WTC11 (cell line): ENCODE measurements around the gene ZNF789.

Experiments
- CTCF ChIP-seq: fragments of 200-600 bp; IDR thresholded peaks from 2 replicates; pipeline ENCODE4 v1.8.0; 2022; ENCODE audit warnings: antibody characterized with exemption
- NR1H2 ChIP-seq: sonication (generic); formaldehyde crosslinking; IDR thresholded peaks from 2 replicates; pipeline ENCODE4 v1.9.0; 2021; ENCODE audit warnings: mild to moderate bottlenecking, moderate library complexity, missing genetic modification reagents
- SP1 ChIP-seq: sonication (generic); formaldehyde crosslinking; conservative IDR thresholded peaks from 2 replicates; pipeline ENCODE4 v1.8.1; 2022; ENCODE audit warnings: missing genetic modification reagents
- ZNF416 ChIP-seq: fragments of 250-450 bp; sonication (Bioruptor Pico); IDR thresholded peaks from 2 replicates; pipeline ENCODE4 v1.9.0; 2021; ENCODE audit warnings: mild to moderate bottlenecking, inconsistent platforms
- TF ChIP-seq, protein P1 (sequence below): sonication (generic); formaldehyde crosslinking; IDR thresholded peaks from 2 replicates; pipeline ENCODE4 v1.8.0; 2023; ENCODE audit warnings: mild to moderate bottlenecking, missing genetic modification reagents
- TF ChIP-seq, protein P2 (sequence below): fragments of 250-450 bp; sonication (Bioruptor Pico); IDR thresholded peaks from 2 replicates; pipeline ENCODE4 v1.8.0; 2021; ENCODE audit warnings: mild to moderate bottlenecking

DNA sequence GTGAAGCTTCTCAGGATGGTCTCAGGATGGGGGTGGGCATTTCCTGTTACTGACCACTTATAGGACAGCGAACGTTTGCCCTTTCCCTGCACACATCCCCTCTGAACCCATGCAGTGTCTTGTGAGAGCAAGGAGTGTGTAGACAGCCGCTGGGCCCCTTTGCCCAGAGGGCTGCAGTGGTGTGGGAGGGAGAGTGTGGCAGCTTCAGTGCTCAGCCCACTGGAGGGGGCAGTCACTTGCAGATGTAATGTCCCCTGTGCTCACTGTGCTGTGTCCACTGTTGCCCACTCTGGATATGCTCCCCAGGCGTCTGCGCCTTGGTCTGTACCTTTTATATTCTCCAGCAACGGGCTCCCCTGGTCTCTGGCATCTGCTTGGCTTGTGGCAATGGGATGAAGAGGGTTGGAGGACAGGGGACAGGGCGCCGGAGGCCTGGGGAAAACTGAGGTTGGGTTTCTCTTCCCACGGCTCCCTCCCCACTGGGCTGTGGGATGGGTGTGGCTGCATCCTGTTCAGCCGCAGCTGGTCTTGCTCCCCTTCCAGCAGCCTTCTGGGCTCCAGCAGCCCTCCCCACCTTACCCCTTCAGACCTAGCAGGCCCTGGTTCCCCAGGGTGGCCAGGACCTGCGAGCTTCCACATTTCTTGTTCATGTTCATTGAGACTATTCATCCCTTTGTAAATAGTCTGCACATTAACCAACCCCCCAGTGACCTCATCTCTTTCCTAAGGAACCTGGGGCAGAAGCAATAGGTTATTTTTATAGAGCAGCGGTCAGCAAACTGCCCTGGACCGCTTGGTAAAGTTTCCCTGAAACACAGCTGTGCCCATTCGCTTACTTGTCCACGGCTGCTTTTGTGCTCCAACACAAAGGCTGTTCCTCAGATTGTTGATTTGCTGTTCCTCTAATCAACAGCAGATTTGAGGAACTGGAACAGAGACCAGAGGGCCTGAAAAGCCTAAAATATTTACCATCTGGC is 6.1 kb downstream of the ZNF789 start:
- no peak for TF ChIP-seq CTCF
- TF ChIP-seq, protein P1, sequence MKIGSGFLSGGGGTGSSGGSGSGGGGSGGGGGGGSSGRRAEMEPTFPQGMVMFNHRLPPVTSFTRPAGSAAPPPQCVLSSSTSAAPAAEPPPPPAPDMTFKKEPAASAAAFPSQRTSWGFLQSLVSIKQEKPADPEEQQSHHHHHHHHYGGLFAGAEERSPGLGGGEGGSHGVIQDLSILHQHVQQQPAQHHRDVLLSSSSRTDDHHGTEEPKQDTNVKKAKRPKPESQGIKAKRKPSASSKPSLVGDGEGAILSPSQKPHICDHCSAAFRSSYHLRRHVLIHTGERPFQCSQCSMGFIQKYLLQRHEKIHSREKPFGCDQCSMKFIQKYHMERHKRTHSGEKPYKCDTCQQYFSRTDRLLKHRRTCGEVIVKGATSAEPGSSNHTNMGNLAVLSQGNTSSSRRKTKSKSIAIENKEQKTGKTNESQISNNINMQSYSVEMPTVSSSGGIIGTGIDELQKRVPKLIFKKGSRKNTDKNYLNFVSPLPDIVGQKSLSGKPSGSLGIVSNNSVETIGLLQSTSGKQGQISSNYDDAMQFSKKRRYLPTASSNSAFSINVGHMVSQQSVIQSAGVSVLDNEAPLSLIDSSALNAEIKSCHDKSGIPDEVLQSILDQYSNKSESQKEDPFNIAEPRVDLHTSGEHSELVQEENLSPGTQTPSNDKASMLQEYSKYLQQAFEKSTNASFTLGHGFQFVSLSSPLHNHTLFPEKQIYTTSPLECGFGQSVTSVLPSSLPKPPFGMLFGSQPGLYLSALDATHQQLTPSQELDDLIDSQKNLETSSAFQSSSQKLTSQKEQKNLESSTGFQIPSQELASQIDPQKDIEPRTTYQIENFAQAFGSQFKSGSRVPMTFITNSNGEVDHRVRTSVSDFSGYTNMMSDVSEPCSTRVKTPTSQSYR: no peak
- TF ChIP-seq SP1 (CRISPR knock-in tag): no peak
- TF ChIP-seq, protein P2, sequence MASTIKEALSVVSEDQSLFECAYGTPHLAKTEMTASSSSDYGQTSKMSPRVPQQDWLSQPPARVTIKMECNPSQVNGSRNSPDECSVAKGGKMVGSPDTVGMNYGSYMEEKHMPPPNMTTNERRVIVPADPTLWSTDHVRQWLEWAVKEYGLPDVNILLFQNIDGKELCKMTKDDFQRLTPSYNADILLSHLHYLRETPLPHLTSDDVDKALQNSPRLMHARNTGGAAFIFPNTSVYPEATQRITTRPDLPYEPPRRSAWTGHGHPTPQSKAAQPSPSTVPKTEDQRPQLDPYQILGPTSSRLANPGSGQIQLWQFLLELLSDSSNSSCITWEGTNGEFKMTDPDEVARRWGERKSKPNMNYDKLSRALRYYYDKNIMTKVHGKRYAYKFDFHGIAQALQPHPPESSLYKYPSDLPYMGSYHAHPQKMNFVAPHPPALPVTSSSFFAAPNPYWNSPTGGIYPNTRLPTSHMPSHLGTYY (CRISPR knock-in tag): no peak
- no peak for TF ChIP-seq ZNF416
- TF ChIP-seq NR1H2 (CRISPR knock-in tag): no peak
